GM12878 (cell line): Measurements from ENCODE around the gene ZDHHC14. TPM values are rescaled to one million over a fixed set of nuclear protein-coding genes. Genes with fewer than 3 reads are reported as not detected.

ENCODE experiments used
- ATAC-seq: fragments of 200-7000 bp; cut with Tn5 transposase; 3 replicates; pipeline ENCODE4 v1.9.1; 2020; ENCODE audit warnings: mild to moderate bottlenecking, moderate library complexity
- BruUV-seq: library from RNA; stranded (reverse); fragments of 400-500 nt; replicated peaks from 2 replicates; lab custom pipeline; 2021; lab: Mats Ljungman, UMichigan
- CTCF ChIA-PET: fragments of 300-600 bp; sonication (Branson Sonifier 250); formaldehyde crosslinking; extraction: SDS; loops from one replicate; lab custom pipeline; 2021; ENCODE audit warnings: inconsistent platforms; lab: Yijun Ruan, JAX
- POLR2A ChIA-PET: fragments of 350-600 bp; formaldehyde crosslinking; extraction: SDS; loops from one replicate; lab custom pipeline; 2021; ENCODE audit warnings: inconsistent platforms; lab: Charles Lee
- RAD21 ChIA-PET: fragments of 300-600 bp; sonication (Branson Sonifier 250); formaldehyde crosslinking; loops from one replicate; lab custom pipeline; 2023; ENCODE audit warnings: antibody characterized with exemption; ENCODE audit not compliant: unreplicated experiment; lab: Charles Lee
- SMC1A ChIA-PET: fragments of 300-600 bp; sonication (Branson Sonifier 250); formaldehyde crosslinking; loops from one replicate; lab custom pipeline; 2023; ENCODE audit not compliant: unreplicated experiment, uncharacterized antibody; lab: Charles Lee
- DNase-seq: peaks from one replicate; pipeline ENCODE4 v3.0.0-alpha.2; 2011; ENCODE audit warnings: low read depth, low spot score
- FAIRE-seq: peaks from 3 replicates; lab custom pipeline; 2011; peaks lifted over from hg19 to GRCh38; lab: Jason Lieb, UNC
- H2AFZ ChIP-seq: 2 replicates; pipeline ENCODE4 v1.6.0; 2011; ENCODE audit warnings: low read depth, low read length, control low read depth; ENCODE audit not compliant: control insufficient read depth
- H3K27ac ChIP-seq: 2 replicates; pipeline ENCODE4 v1.5.1; 2011; ENCODE audit warnings: control low read depth; ENCODE audit not compliant: control insufficient read depth, insufficient read depth
- H3K27me3 ChIP-seq, 2 experiments: replicated peaks in 1 of 2; 2 replicates each; pipeline versions ENCODE4 v1.6.0 to v1.6.1; 2011; ENCODE audit warnings: low read length in 1 of 2; ENCODE audit not compliant: control insufficient read depth in 2 of 2, insufficient read depth in 2 of 2
- H3K36me3 ChIP-seq, 2 experiments: 2 replicates each; pipeline ENCODE4 v1.5.1; 2011; ENCODE audit warnings: low read length in 1 of 2; ENCODE audit not compliant: control insufficient read depth in 2 of 2, insufficient read depth in 2 of 2
- H3K4me1 ChIP-seq: 2 replicates; pipeline ENCODE4 v1.6.1; 2011; ENCODE audit warnings: mild to moderate bottlenecking, low read length, moderate library complexity, mixed read lengths; ENCODE audit not compliant: control insufficient read depth, insufficient read depth
- H3K4me2 ChIP-seq: 2 replicates; pipeline ENCODE4 v1.6.0; 2011; ENCODE audit warnings: control low read depth; ENCODE audit not compliant: control insufficient read depth, insufficient read depth
- H3K4me3 ChIP-seq: fragments of 200-600 bp; sonication (generic); 2 replicates; pipeline ENCODE4 v1.5.1; 2016
- H3K79me2 ChIP-seq: 2 replicates; pipeline ENCODE4 v1.6.0; 2011; ENCODE audit warnings: low read length; ENCODE audit not compliant: control insufficient read depth, insufficient read depth
- H3K9ac ChIP-seq: 2 replicates; pipeline ENCODE4 v1.8.0; 2011; ENCODE audit warnings: low read length, control low read depth, mixed read lengths; ENCODE audit not compliant: control insufficient read depth, insufficient read depth
- H3K9me3 ChIP-seq: replicated peaks from 3 replicates; pipeline ENCODE4 v1.5.1; 2011; ENCODE audit warnings: mild to moderate bottlenecking, low read length; ENCODE audit not compliant: control insufficient read depth, insufficient read depth
- H4K20me1 ChIP-seq: 2 replicates; pipeline ENCODE4 v1.6.0; 2011; ENCODE audit not compliant: control insufficient read depth, insufficient read depth
- BHLHE40 ChIP-seq, 2 experiments: fragments of 450-650 bp in 1 of 2; IDR thresholded peaks; 2 replicates each; pipeline ENCODE4 v1.6.1; 2011 to 2017; ENCODE audit warnings: low read depth in 2 of 2, borderline replicate concordance in 1 of 2, improper control_type of control experiment in 1 of 2, low read length in 1 of 2, mild to moderate bottlenecking in 1 of 2
- BRCA1 ChIP-seq: IDR thresholded peaks from 2 replicates; pipeline ENCODE4 v1.6.1; 2011; ENCODE audit warnings: low read depth, low read length, improper control_type of control experiment
- KDM1A ChIP-seq: fragments of 200-600 bp; sonication (generic); IDR thresholded peaks from 2 replicates; pipeline ENCODE4 v1.6.1; 2016; ENCODE audit warnings: borderline replicate concordance
- POU2F2 ChIP-seq: IDR thresholded peaks from 3 replicates; pipeline ENCODE4 v1.6.1; 2011; ENCODE audit warnings: low read depth, mild to moderate bottlenecking, low read length, borderline replicate concordance
- RCOR1 ChIP-seq: conservative IDR thresholded peaks from 2 replicates; pipeline ENCODE4 v1.6.1; 2012; ENCODE audit warnings: low read depth, low read length, improper control_type of control experiment
- SIN3A ChIP-seq: IDR thresholded peaks from 2 replicates; pipeline ENCODE4 v1.6.1; 2012; ENCODE audit warnings: low read depth, low read length, improper control_type of control experiment
- SKIL ChIP-seq: fragments of 450-650 bp; IDR thresholded peaks from 2 replicates; pipeline ENCODE4 v1.6.1; 2017; ENCODE audit warnings: mild to moderate bottlenecking, low read depth, inconsistent platforms; ENCODE audit not compliant: poor library complexity, severe bottlenecking
- SP1 ChIP-seq: IDR thresholded peaks from one replicate; pipeline ENCODE4 v1.6.1; 2011; ENCODE audit warnings: low read depth, low read length
- SPI1 ChIP-seq: IDR thresholded peaks from 2 replicates; pipeline ENCODE4 v1.6.1; 2011; ENCODE audit warnings: low read depth, mild to moderate bottlenecking, low read length, moderate library complexity, borderline replicate concordance; ENCODE audit not compliant: insufficient read depth
- SRF ChIP-seq, 2 experiments: IDR thresholded peaks; 2 replicates each; pipeline ENCODE4 v1.6.1; 2011; ENCODE audit warnings: low read depth in 2 of 2, low read length in 2 of 2, mild to moderate bottlenecking in 1 of 2, moderate library complexity in 1 of 2
- TBL1XR1 ChIP-seq: IDR thresholded peaks from 2 replicates; pipeline ENCODE4 v1.6.1; 2012; ENCODE audit warnings: low read depth, low read length, improper control_type of control experiment
- WGBS: methylation state at CpG from one replicate; pipeline ENCODE4 v1.1.6; 2016; ENCODE audit warnings: low lambda C conversion rate; ENCODE audit not compliant: insufficient replicate concordance, insufficient coverage; ENCODE audit errors: missing lambda C conversion rate; 5-methylcytosine and 5-hydroxymethylcytosine counted together
- in situ Hi-C: fragments of 300-500 bp; cut with MboI; formaldehyde crosslinking; loops from 9 replicates; pipeline ENCODE4 v1.14.3; 2018; ENCODE audit warnings: mixed read lengths
- intact Hi-C: fragments of 100-400 bp; cut with micrococcal nuclease; formaldehyde crosslinking; loops from one replicate; pipeline ENCODE4 v1.14.2; 2022; ENCODE audit not compliant: unreplicated experiment
- polyA plus RNA-seq, 11 experiments: library from polyadenylated mRNA; depleted of rRNA in 4 of 11; unstranded in 6 of 11; stranded (reverse) in 5 of 11; fragments of >200 nt; fragmentation: Nextera tagmentation in 4 of 11; fragmentation: Illumina TruSeq in 1 of 11; extraction: Ambion mirVana in 4 of 11; extraction: Trizol in 1 of 11; gene quantifications; 1 replicate in 1 of 11; 2 replicates in 10 of 11; pipeline versions ENCODE4 v1.2.1 to v1.2.3, GENCODE V29; 2011 to 2016; ENCODE audit warnings: inconsistent platforms in 2 of 11, missing spikeins in 2 of 11, low read depth in 1 of 11
- total RNA-seq, 4 experiments: library from RNA; depleted of rRNA in 3 of 4; stranded (reverse); fragments of >200 nt in 3 of 4; fragmentation: Illumina TruSeq in 1 of 4; extraction: Trizol in 1 of 4; gene quantifications; 2 replicates each; pipeline versions ENCODE4 v1.2.1 to v1.2.3, GENCODE V29; 2013 to 2021
- TF ChIP-seq, protein P1 (sequence below): fragments of 450-650 bp; conservative IDR thresholded peaks from 2 replicates; pipeline ENCODE4 v1.6.1; 2017; ENCODE audit warnings: mild to moderate bottlenecking, moderate library complexity
- TF ChIP-seq, protein P2 (sequence below): fragments of 450-650 bp; IDR thresholded peaks from 2 replicates; pipeline ENCODE4 v1.6.1; 2017; ENCODE audit warnings: low read depth, mild to moderate bottlenecking, moderate library complexity

Gene ZDHHC14
- total and polyA plus RNA-seq, 10 of the 15 experiments (the other 5 are each of a cell fraction or from before 2014, with no cell fraction given), result 0.15 to 16.0 (median 0.76) TPM; not detected in 1

- ChIA-PET SMC1A (no interaction called here), CTCF (no interaction called here), POLR2A (no interaction called here)
- H3K36me3 ChIP-seq, result no peaks in the 10 kb centered on the region
- no peak overlapping the region for H3K4me3 ChIP-seq
- no peaks in the 10 kb centered on the region for H3K4me1 ChIP-seq
- H3K79me2 ChIP-seq, result no peaks in the 10 kb centered on the region
- FAIRE-seq (no peak), ATAC-seq (no peak)
- intact Hi-C loops (no loop called here), in situ Hi-C loops (no loop called here)
- no TSS peak for BruUV-seq
- H3K27ac ChIP-seq, result no peak overlapping the region
- H3K9me3 ChIP-seq, result no peaks in the 10 kb centered on the region
- H3K9ac ChIP-seq, result no peak overlapping the region
- WGBS, result 55% methylated on average over 7 of the region's 7 CpGs
- H2AFZ ChIP-seq, result no peak overlapping the region
- no peaks in the 10 kb centered on the region; the same call in 1 of the 2 replicates for H4K20me1 ChIP-seq
- no peak overlapping the region for H3K4me2 ChIP-seq
- TF ChIP-seq SPI1, result no peak
- no peak for TF ChIP-seq SKIL
- TF ChIP-seq SRF (IDR thresholded peaks at IDR 0.05; ENCODE audit: low read depth in 2 of 2, low read length in 2 of 2), result no peak
- TF ChIP-seq KDM1A, result no peak
- TF ChIP-seq, protein P1, sequence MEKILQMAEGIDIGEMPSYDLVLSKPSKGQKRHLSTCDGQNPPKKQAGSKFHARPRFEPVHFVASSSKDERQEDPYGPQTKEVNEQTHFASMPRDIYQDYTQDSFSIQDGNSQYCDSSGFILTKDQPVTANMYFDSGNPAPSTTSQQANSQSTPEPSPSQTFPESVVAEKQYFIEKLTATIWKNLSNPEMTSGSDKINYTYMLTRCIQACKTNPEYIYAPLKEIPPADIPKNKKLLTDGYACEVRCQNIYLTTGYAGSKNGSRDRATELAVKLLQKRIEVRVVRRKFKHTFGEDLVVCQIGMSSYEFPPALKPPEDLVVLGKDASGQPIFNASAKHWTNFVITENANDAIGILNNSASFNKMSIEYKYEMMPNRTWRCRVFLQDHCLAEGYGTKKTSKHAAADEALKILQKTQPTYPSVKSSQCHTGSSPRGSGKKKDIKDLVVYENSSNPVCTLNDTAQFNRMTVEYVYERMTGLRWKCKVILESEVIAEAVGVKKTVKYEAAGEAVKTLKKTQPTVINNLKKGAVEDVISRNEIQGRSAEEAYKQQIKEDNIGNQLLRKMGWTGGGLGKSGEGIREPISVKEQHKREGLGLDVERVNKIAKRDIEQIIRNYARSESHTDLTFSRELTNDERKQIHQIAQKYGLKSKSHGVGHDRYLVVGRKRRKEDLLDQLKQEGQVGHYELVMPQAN, result no peak
- no peak for TF ChIP-seq POU2F2
- no peak for TF ChIP-seq RCOR1
- no peak for TF ChIP-seq SIN3A
- no peak for TF ChIP-seq BRCA1
- no peak for TF ChIP-seq BHLHE40 (IDR thresholded peaks at IDR 0.05; ENCODE audit: borderline replicate concordance in 1 of 2, low read depth in 2 of 2, low read length in 1 of 2)
- no peak for TF ChIP-seq TBL1XR1
- TF ChIP-seq SP1, result no peak
- TF ChIP-seq, protein P2, sequence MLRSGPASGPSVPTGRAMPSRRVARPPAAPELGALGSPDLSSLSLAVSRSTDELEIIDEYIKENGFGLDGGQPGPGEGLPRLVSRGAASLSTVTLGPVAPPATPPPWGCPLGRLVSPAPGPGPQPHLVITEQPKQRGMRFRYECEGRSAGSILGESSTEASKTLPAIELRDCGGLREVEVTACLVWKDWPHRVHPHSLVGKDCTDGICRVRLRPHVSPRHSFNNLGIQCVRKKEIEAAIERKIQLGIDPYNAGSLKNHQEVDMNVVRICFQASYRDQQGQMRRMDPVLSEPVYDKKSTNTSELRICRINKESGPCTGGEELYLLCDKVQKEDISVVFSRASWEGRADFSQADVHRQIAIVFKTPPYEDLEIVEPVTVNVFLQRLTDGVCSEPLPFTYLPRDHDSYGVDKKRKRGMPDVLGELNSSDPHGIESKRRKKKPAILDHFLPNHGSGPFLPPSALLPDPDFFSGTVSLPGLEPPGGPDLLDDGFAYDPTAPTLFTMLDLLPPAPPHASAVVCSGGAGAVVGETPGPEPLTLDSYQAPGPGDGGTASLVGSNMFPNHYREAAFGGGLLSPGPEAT, result no peak
- TF ChIP-seq, all 136 proteins: peak for 0
- DNase-seq, result no peak
- H3K27me3 ChIP-seq, result no peaks in the 10 kb centered on the region; a peak in 2 of 4 replicates
- RAD21 ChIA-PET, result no interaction called here
Measured at GRCh38 chr6:157709555-157709954, 328.6 kb downstream of the ZDHHC14 start.
